GM06990 (cell line): ENCODE measurements around the gene RSAD1.

Source experiments
- DNase-seq: peaks from one replicate; pipeline ENCODE4 v3.0.0-alpha.2; 2011; ENCODE audit not compliant: insufficient read length; ENCODE audit errors: extremely low read depth
- H3K27me3 ChIP-seq: replicated peaks from 2 replicates; pipeline ENCODE4 v1.6.0; 2011; ENCODE audit warnings: low read length; ENCODE audit not compliant: control insufficient read depth, insufficient read depth
- H3K36me3 ChIP-seq: 2 replicates; pipeline ENCODE4 v1.5.1; 2011; ENCODE audit warnings: low read length; ENCODE audit not compliant: control insufficient read depth, insufficient read depth
- H3K4me3 ChIP-seq: replicated peaks from 2 replicates; pipeline ENCODE4 v1.5.1; 2011; ENCODE audit warnings: low read depth, mild to moderate bottlenecking, control low read depth, low read length
- TF ChIP-seq, protein P1 (sequence below): IDR thresholded peaks from 2 replicates; pipeline ENCODE4 v1.5.1; 2011; ENCODE audit warnings: low read length, control low read depth, mild to moderate bottlenecking, inconsistent platforms; ENCODE audit not compliant: insufficient read depth, poor library complexity, severe bottlenecking

The RSAD1 gene

GRCh38 chr17:50521514-50521913 is 42.9 kb downstream of the RSAD1 start:
- no peak overlapping the region for H3K4me3 ChIP-seq
- no peaks in the 10 kb centered on the region for H3K36me3 ChIP-seq
- no peaks in the 10 kb centered on the region for H3K27me3 ChIP-seq
- DNase-seq: no peak
- TF ChIP-seq, protein P1, sequence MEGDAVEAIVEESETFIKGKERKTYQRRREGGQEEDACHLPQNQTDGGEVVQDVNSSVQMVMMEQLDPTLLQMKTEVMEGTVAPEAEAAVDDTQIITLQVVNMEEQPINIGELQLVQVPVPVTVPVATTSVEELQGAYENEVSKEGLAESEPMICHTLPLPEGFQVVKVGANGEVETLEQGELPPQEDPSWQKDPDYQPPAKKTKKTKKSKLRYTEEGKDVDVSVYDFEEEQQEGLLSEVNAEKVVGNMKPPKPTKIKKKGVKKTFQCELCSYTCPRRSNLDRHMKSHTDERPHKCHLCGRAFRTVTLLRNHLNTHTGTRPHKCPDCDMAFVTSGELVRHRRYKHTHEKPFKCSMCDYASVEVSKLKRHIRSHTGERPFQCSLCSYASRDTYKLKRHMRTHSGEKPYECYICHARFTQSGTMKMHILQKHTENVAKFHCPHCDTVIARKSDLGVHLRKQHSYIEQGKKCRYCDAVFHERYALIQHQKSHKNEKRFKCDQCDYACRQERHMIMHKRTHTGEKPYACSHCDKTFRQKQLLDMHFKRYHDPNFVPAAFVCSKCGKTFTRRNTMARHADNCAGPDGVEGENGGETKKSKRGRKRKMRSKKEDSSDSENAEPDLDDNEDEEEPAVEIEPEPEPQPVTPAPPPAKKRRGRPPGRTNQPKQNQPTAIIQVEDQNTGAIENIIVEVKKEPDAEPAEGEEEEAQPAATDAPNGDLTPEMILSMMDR: no peak

- DNase-seq: no peak
- TF ChIP-seq, protein P1: no peak
- no peaks in the 10 kb centered on the region for H3K27me3 ChIP-seq
- H3K4me3 ChIP-seq: no peak overlapping the region
- no peaks in the 10 kb centered on the region for H3K36me3 ChIP-seq
These were observed 44.1 kb downstream of the RSAD1 start for GRCh38 chr17:50522766-50523165.

DNA sequence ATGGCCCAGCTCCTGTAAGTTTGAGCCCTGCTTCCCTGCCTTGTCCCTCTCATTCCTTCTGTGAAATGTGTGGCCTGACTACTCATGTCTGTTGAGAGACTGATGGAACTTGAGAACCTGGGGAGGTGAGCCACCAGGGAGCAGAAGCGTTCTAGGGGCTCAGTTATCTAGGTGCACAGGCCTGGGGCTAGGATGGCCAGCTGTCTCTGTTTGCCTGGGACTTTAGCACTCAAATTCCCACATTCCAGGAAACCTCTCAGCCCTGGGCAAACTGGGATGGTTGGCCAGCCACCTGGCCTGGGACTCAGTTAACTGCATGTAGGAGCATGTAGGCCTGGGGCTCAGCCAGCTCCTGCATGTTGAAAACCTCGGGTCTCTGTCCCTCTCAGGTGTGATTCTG is 44.5 kb downstream of the RSAD1 start:
- TF ChIP-seq, protein P1: no peak
- H3K4me3 ChIP-seq: no peak overlapping the region
- DNase-seq: no peak
- H3K36me3 ChIP-seq: no peaks in the 10 kb centered on the region
- no peaks in the 10 kb centered on the region for H3K27me3 ChIP-seq

- Histone ChIP-seq H3K4me3 (no peak overlapping the region), H3K36me3 (no peaks in the 10 kb centered on the region), H3K27me3 (no peaks in the 10 kb centered on the region)
- no peak for DNase-seq
- TF ChIP-seq, protein P1: no peak
These were observed 46.2 kb downstream of the RSAD1 start for GRCh38 chr17:50524838-50525237.

- Histone ChIP-seq H3K4me3 (no peak overlapping the region), H3K36me3 (no peaks in the 10 kb centered on the region), H3K27me3 (no peaks in the 10 kb centered on the region; the same call in 1 of the 2 replicates)
- DNase-seq: no peak
- TF ChIP-seq, protein P1: no peak
These were observed 48.6 kb downstream of the RSAD1 start for GRCh38 chr17:50527155-50527762.
